HPDE6-E6E7 (cell line): ENCODE data around the gene STOML1.
"Not testable (repeated sequence)": the region's sequence is repeated elsewhere in the genome, so short reads cannot be mapped to it uniquely, and the experiment has no call there.

Experiments used
- DNase-seq: peaks from one replicate; pipeline ENCODE4 v3.0.0; 2011; ENCODE audit warnings: missing footprints; ENCODE audit errors: extremely low spot score

STOML1 gene

DNA sequence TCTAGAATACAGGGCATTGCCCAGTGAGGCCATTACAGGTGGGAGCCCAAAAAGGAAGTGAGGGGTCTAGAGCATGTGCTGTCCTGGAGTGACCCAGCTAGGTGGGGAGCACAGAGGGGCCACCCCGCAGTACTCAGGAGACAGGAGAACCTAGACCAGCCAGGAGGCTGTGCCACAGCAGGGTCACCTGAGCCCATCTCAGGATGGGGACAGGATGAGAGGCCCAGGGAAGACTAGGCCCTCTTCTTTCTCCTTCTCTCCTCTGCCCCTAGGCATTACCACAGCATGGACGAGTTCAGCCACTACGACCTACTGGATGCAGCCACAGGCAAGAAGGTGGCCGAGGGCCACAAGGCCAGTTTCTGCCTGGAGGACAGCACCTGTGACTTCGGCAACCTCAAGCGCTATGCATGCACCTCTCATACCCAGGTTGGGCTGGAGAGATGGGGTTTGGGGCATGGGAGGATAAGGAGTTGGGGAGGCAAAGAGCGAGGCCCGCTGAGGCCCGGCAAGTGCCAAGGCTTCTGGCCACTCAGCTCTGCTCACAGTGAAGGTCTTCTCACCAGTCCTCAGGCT lies 45.2 kb downstream of the STOML1 start:
- no peak for DNase-seq

GRCh38 chr15:73946046-73946721 lies 45.9 kb downstream of the STOML1 start:
- DNase-seq, result no peak

GRCh38 chr15:73945130-73945508 lies 47.0 kb downstream of the STOML1 start:
- DNase-seq, result no peak

- no peak for DNase-seq
Measured at GRCh38 chr15:73944161-73945129, 47.6 kb downstream of the STOML1 start.

GRCh38 chr15:73942751-73943270 lies 49.3 kb downstream of the STOML1 start:
- no peak for DNase-seq

DNA sequence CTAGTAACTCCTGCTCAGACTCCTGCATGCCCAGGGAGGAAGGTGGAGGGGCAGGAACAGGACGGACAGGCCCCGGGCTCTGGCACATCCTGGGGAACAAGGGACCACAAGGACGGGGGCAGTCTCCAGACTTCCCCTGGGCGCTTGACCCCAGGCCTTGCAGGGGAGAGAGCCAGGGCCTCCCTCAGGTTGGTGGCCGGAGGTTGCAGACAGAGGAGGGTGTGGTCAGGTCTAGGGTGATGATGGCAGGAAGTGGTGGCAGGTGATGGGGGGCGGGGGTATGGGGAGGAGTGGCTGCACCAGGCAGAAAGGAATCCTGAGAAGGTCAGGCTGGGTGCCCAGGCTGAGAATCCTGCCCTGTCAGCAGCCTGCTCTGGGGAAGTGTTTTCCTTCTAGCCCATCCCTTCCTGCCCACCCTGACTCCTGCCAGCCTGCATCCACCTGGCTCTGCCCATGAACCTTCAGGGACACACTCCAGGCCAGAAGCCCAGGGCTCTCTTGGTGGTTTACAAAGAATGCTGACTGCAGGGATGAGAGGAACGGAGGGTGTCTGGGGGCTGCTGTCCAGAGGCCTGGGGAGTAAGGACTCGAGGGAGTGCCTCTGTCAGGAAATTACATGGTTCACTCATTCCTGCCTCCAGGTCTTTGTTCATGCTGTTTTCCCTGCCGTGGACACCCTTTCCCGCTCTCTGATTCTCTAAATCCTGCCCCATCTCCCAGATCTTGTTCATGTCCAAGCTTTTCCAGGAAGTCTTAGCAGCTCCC lies 50.0 kb downstream of the STOML1 start:
- no peak for DNase-seq

DNA sequence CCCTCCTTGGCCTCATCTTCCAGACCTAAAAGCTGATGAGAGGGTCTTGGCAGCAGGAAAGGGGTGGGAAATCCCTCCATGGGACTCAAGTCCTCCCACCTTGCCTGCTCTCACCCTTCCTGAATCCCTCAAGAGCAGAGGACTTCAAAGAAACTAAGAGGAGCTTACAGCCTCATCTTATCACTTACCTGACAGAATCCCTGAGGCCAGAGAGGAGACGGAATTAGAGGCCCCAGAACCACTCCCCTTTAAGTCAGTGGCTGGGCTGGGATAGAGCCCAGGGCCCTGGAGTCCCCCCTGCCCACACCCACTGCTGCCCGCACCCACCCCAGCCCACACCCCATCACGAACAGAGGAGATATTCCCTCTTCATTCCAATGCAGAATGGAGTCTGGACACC lies 50.6 kb downstream of the STOML1 start:
- DNase-seq, result no peak

GRCh38 chr15:73941044-73941443 lies 51.1 kb downstream of the STOML1 start:
- no peak for DNase-seq

GRCh38 chr15:73940061-73940981 lies 51.8 kb downstream of the STOML1 start:
- no peak for DNase-seq

DNA sequence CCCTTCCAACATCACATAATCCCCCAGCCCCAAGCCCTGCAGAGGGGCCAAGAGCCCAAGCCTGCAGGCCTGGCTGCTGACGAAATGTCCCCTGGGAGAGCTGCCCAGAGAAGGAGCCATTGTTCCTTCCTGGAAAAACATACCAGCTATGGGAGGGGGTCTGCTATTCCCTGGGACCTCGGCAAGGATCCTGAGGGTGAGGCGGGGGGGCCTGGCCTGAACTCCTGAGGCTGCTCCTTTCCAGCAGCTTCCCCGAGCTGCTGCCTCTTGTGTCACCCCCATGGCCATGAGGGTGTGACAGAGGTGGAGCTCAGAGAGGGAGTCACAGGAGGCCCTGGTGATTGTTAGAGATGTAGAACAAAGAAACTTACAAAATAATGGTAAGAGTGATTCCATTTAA lies 53.0 kb downstream of the STOML1 start:
- no peak for DNase-seq

DNA sequence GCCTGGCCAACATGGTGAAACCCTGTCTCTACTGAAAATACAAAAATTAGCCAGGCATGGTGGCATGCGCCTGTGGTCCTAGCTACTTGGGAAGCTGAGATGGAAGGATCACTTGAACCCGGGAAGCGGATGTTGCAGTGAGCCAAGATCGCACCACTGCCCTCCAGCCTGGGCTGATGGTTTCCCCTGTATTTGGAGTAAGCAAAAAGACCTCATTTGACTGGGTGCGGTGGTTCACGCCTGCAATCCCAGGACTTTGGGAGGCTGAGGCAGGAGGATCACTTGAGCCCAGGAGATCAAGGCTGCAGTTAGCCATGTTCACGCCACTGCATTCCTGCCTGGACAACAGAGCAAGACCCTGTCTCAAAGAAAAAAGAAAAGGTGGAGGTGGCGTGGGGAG lies 53.6 kb downstream of the STOML1 start:
- DNase-seq, result not testable (repeated sequence)

GRCh38 chr15:73937726-73938125 lies 54.4 kb downstream of the STOML1 start:
- DNase-seq, result no peak

GRCh38 chr15:73937296-73937695 lies 54.8 kb downstream of the STOML1 start:
- no peak for DNase-seq

DNA sequence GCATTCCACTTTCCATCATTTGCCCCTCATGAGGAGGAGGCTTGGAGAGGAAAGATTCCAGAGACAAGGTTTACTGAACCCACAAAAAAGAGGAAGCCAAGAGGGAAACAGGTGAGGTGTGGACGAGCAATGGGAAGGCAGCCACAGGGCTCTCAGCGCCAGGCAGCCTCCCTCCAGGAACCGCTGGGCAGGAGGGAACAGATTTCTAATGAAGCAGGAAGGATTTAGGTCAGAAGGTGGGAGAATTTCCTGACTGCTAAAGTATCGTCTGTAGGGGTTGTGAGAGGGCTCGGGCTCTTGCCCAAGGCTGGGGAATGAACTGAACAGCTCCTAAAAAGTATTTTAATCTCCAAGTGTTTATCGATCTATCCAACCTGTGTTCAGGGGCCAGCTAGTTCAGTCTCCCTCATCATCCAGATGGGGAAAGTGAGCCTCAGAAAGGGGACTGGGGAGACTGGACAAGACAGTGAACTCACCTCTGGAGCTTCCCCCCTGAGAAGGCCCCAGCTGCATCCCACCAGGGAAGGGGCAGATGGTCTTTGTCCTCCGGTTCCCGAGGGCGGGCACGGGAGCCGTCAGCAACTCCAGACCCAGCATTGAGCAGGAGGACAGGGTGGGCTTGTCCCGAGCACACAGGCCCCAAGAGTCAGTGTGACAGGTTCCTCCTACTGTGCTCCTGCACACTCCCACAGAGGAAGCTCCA lies 55.4 kb downstream of the STOML1 start:
- DNase-seq, result no peak

DNA sequence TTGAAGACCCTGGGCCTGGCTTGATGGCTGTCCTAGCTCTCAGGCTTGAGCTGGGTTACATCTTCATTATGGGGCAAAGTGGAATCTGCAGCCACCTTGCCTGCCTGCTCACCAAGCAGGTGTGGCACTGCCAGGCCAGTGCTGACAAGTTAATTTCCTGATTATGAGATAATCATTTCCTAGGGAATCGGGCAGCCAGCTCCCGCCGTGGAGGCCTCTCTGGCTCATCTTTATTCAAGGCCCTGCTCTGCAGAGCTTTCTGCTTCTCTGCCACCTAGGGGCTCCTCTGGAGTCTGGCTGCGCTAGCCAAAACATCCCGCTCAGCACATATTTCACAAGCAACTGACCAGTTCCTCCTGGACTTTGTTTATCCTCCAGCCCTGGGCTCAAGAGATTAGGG lies 55.9 kb downstream of the STOML1 start:
- DNase-seq, result peak; percentile 90

- no peak for DNase-seq
Measured at GRCh38 chr15:73935547-73935946, 56.5 kb downstream of the STOML1 start.

DNA sequence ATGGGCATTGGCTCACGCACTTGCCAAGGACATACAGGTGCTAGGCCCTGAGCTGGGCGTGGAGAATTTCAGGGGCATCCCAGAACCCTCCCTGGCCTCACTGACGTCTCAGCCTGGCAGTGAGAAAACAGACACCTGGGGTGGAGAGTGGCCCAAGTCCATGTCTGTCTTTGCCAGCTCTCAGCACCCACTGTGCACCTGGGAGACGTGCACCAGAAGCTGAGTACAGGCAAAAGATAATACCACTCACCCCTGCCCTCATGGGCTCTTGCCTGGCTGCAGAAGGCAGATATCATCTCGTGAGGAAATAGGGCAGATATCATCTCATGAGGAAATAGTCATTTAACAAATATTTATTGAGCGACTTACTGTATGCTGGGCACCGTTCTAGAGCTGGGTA lies 57.8 kb downstream of the STOML1 start:
- DNase-seq, result no peak

- DNase-seq, result no peak
Measured at GRCh38 chr15:73932381-73933191, 59.5 kb downstream of the STOML1 start.

- no peak for DNase-seq
Measured at GRCh38 chr15:73931441-73931840, 60.7 kb downstream of the STOML1 start.
